K562 (cell line): ENCODE data around the gene FAM110D. TPM values are rescaled to one million over a fixed set of nuclear protein-coding genes. Genes with fewer than 3 reads are reported as not detected.
A peak's percentile ranks its signal among the peaks of the same experiment; 100 is the strongest.

Source experiments
- CCNT2 ChIP-seq: IDR thresholded peaks from 2 replicates; pipeline ENCODE4 v1.6.1; 2011; ENCODE audit warnings: borderline replicate concordance, low read depth, mild to moderate bottlenecking, moderate library complexity, mixed read lengths, low read length; ENCODE audit not compliant: insufficient read length; ENCODE audit errors: extremely low read depth
- ERF ChIP-seq: fragments of 450-650 bp; formaldehyde crosslinking; IDR thresholded peaks from 2 replicates; pipeline ENCODE4 v1.4.0; 2020; ENCODE audit warnings: mild to moderate bottlenecking, mixed read lengths
- FOXK2 ChIP-seq, 2 experiments: fragments of 450-650 bp; IDR thresholded peaks in 1 of 2; conservative IDR thresholded peaks in 1 of 2; 2 replicates each; pipeline ENCODE4 v1.6.1; 2016; ENCODE audit warnings: low read depth in 2 of 2, mild to moderate bottlenecking in 1 of 2
- NEUROD1 ChIP-seq: fragments of 150-350 bp; IDR thresholded peaks from 2 replicates; pipeline ENCODE4 v1.6.1; 2014; ENCODE audit warnings: borderline replicate concordance, low read length, low read depth; ENCODE audit not compliant: partially characterized antibody
- SPI1 ChIP-seq: IDR thresholded peaks from 2 replicates; pipeline ENCODE4 v1.6.1; 2011; ENCODE audit warnings: low read depth, low read length, control low read depth, borderline replicate concordance
- ZFPM2 ChIP-seq: fragments of 250-450 bp; sonication (Bioruptor Pico); IDR thresholded peaks from 2 replicates; pipeline ENCODE4 v1.5.1; 2022; ENCODE audit warnings: mild to moderate bottlenecking
- ZNF274 ChIP-seq: IDR thresholded peaks from 2 replicates; pipeline ENCODE4 v1.6.1; 2011; ENCODE audit warnings: low read depth, mild to moderate bottlenecking, low read length, moderate library complexity, borderline replicate concordance
- polyA plus RNA-seq, 8 experiments: library from polyadenylated mRNA; depleted of rRNA in 4 of 8; stranded (reverse) in 5 of 8; unstranded in 3 of 8; fragments of >200 nt; fragmentation: Nextera tagmentation in 2 of 8; fragmentation: Illumina TruSeq in 1 of 8; extraction: Ambion mirVana in 2 of 8; extraction: Trizol in 1 of 8; gene quantifications; 2 replicates each; pipeline versions ENCODE4 v1.2.1 to v1.2.3, GENCODE V29; 2011 to 2014; ENCODE audit warnings: inconsistent platforms in 1 of 8, missing spikeins in 1 of 8
- total RNA-seq, 7 experiments: library from RNA; depleted of rRNA in 6 of 7; stranded (reverse); fragments of >200 nt in 6 of 7; fragmentation: Illumina TruSeq in 2 of 7; extraction: Trizol in 2 of 7; gene quantifications; 2 replicates each; pipeline versions ENCODE4 v1.2.1 to v1.2.3, GENCODE V29; 2011 to 2021; ENCODE audit warnings: low replicate concordance in 1 of 7
- TF ChIP-seq, protein P1 (sequence below), 2 experiments: fragments of 450-650 bp; IDR thresholded peaks; 2 replicates each; pipeline ENCODE4 v1.6.1; 2018; ENCODE audit warnings: mild to moderate bottlenecking in 2 of 2, low read depth in 1 of 2; ENCODE audit not compliant: partially characterized antibody in 2 of 2
- TF ChIP-seq, protein P2 (sequence below), 2 experiments: fragments of 450-650 bp in 1 of 2; IDR thresholded peaks; 2 replicates each; pipeline ENCODE4 v1.6.1; 2011 to 2017; ENCODE audit warnings: low read depth in 2 of 2, antibody characterized with exemption in 1 of 2, borderline replicate concordance in 1 of 2, low read length in 1 of 2, mild to moderate bottlenecking in 1 of 2, mixed read lengths in 1 of 2; ENCODE audit not compliant: control insufficient read depth in 1 of 2
- TF ChIP-seq, protein P3 (sequence below): sonication (generic); formaldehyde crosslinking; IDR thresholded peaks from 2 replicates; pipeline ENCODE4 v1.8.0; 2022; ENCODE audit warnings: mild to moderate bottlenecking, missing genetic modification reagents

The FAM110D gene
- total and polyA plus RNA-seq, 9 of the 15 experiments (the other 6 are each of a cell fraction or from before 2014, with no cell fraction given) = 0.04 to 1.1 (median 0.33) TPM

DNA sequence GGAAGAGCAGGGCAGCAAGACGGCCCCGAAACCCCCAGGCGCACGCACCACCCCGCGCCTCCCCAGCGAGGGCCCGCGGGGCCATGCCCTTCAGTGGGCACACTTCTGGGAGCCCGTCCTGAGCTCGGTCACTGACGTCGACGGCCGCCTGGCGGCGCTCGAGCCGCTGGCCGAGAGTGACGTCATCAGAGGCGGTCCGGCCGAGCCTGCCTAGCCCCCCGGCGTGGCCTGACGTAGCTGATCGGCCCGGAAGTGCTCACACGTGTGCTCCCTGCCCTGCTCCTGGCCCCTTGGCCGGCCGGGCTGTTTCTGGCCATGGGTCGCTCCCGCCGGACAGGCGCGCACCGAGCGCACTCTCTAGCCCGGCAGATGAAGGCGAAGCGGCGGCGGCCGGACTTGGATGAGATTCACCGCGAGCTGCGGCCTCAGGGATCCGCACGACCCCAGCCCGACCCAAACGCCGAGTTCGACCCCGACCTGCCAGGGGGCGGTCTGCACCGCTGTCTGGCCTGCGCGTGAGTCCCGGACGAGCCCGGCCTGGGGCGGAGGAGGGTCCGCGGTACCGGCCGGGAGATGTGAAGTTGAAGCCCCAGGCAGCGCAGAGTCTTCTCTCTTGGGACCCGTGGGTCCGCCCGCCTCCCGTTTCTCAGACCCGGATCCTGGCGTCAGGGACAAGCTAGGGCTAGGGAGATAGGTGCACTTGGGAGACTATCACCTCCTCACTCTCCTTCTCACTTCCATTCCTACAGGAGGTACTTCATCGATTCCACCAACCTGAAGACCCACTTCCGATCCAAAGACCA lies 11.0 kb downstream of the FAM110D start, which contains the start of gene ZNF593 (continued):
- TF ChIP-seq, protein P1, sequence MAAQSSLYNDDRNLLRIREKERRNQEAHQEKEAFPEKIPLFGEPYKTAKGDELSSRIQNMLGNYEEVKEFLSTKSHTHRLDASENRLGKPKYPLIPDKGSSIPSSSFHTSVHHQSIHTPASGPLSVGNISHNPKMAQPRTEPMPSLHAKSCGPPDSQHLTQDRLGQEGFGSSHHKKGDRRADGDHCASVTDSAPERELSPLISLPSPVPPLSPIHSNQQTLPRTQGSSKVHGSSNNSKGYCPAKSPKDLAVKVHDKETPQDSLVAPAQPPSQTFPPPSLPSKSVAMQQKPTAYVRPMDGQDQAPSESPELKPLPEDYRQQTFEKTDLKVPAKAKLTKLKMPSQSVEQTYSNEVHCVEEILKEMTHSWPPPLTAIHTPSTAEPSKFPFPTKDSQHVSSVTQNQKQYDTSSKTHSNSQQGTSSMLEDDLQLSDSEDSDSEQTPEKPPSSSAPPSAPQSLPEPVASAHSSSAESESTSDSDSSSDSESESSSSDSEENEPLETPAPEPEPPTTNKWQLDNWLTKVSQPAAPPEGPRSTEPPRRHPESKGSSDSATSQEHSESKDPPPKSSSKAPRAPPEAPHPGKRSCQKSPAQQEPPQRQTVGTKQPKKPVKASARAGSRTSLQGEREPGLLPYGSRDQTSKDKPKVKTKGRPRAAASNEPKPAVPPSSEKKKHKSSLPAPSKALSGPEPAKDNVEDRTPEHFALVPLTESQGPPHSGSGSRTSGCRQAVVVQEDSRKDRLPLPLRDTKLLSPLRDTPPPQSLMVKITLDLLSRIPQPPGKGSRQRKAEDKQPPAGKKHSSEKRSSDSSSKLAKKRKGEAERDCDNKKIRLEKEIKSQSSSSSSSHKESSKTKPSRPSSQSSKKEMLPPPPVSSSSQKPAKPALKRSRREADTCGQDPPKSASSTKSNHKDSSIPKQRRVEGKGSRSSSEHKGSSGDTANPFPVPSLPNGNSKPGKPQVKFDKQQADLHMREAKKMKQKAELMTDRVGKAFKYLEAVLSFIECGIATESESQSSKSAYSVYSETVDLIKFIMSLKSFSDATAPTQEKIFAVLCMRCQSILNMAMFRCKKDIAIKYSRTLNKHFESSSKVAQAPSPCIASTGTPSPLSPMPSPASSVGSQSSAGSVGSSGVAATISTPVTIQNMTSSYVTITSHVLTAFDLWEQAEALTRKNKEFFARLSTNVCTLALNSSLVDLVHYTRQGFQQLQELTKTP (IDR thresholded peaks at IDR 0.05; ENCODE audit: low read depth in 1 of 2, partially characterized antibody in 2 of 2) = no peak
- TF ChIP-seq, protein P2, sequence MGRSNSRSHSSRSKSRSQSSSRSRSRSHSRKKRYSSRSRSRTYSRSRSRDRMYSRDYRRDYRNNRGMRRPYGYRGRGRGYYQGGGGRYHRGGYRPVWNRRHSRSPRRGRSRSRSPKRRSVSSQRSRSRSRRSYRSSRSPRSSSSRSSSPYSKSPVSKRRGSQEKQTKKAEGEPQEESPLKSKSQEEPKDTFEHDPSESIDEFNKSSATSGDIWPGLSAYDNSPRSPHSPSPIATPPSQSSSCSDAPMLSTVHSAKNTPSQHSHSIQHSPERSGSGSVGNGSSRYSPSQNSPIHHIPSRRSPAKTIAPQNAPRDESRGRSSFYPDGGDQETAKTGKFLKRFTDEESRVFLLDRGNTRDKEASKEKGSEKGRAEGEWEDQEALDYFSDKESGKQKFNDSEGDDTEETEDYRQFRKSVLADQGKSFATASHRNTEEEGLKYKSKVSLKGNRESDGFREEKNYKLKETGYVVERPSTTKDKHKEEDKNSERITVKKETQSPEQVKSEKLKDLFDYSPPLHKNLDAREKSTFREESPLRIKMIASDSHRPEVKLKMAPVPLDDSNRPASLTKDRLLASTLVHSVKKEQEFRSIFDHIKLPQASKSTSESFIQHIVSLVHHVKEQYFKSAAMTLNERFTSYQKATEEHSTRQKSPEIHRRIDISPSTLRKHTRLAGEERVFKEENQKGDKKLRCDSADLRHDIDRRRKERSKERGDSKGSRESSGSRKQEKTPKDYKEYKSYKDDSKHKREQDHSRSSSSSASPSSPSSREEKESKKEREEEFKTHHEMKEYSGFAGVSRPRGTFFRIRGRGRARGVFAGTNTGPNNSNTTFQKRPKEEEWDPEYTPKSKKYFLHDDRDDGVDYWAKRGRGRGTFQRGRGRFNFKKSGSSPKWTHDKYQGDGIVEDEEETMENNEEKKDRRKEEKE (IDR thresholded peaks at IDR 0.05; ENCODE audit: borderline replicate concordance in 1 of 2, control insufficient read depth in 1 of 2, low read depth in 2 of 2, low read length in 1 of 2) = no peak
- no peak for TF ChIP-seq SPI1
- no peak; the same call in 1 of the 2 replicates for TF ChIP-seq ZNF274
- TF ChIP-seq CCNT2 = peak; percentile 88
- TF ChIP-seq FOXK2 (conservative IDR thresholded peaks at IDR 0.05 in 1 of 2, IDR thresholded peaks at IDR 0.05 in 1 of 2; ENCODE audit: low read depth in 2 of 2) = peak in 1 of 2 experiments; percentile 76; a peak in 2 of 4 replicates
- peak; percentile 65 for TF ChIP-seq NEUROD1
- TF ChIP-seq ZFPM2 = 0 out of 2 replicates have a peak, but pooled peaks have one; percentile 37
- peak; percentile 92 for TF ChIP-seq ERF
- TF ChIP-seq, protein P3, sequence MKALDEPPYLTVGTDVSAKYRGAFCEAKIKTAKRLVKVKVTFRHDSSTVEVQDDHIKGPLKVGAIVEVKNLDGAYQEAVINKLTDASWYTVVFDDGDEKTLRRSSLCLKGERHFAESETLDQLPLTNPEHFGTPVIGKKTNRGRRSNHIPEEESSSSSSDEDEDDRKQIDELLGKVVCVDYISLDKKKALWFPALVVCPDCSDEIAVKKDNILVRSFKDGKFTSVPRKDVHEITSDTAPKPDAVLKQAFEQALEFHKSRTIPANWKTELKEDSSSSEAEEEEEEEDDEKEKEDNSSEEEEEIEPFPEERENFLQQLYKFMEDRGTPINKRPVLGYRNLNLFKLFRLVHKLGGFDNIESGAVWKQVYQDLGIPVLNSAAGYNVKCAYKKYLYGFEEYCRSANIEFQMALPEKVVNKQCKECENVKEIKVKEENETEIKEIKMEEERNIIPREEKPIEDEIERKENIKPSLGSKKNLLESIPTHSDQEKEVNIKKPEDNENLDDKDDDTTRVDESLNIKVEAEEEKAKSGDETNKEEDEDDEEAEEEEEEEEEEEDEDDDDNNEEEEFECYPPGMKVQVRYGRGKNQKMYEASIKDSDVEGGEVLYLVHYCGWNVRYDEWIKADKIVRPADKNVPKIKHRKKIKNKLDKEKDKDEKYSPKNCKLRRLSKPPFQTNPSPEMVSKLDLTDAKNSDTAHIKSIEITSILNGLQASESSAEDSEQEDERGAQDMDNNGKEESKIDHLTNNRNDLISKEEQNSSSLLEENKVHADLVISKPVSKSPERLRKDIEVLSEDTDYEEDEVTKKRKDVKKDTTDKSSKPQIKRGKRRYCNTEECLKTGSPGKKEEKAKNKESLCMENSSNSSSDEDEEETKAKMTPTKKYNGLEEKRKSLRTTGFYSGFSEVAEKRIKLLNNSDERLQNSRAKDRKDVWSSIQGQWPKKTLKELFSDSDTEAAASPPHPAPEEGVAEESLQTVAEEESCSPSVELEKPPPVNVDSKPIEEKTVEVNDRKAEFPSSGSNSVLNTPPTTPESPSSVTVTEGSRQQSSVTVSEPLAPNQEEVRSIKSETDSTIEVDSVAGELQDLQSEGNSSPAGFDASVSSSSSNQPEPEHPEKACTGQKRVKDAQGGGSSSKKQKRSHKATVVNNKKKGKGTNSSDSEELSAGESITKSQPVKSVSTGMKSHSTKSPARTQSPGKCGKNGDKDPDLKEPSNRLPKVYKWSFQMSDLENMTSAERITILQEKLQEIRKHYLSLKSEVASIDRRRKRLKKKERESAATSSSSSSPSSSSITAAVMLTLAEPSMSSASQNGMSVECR (CRISPR knock-in tag) = peak; percentile 100
